Measurements from ENCODE around the gene NPAS3.

NPAS3 gene

GRCh38 chr14:33350366-33350990, 411.8 kb downstream of the NPAS3 start:
- Histone ChIP-seq H3K9ac (ENCODE audit: low read length) (no peak overlapping the region), H3K9me3 (ENCODE audit: control insufficient read depth, low read depth, low read length) (no peaks in the 10 kb centered on the region), H3K27ac (ENCODE audit: low read length) (no peak overlapping the region), H3K27me3 (ENCODE audit: control insufficient read depth, insufficient read depth, low read length) (no peaks in the 10 kb centered on the region), H3K4me3 (ENCODE audit: low read length) (no peak overlapping the region), H3K36me3 (ENCODE audit: control insufficient read depth, low read depth, low read length) (no peaks in the 10 kb centered on the region), H3K4me1 (ENCODE audit: control insufficient read depth, low read depth, low read length) (peaks cover 17% of the 10 kb centered on the region)

GRCh38 chr14:33352821-33353220, 414.1 kb downstream of the NPAS3 start:
- Histone ChIP-seq H3K36me3 (ENCODE audit: control insufficient read depth, low read depth, low read length) (no peaks in the 10 kb centered on the region), H3K4me1 (ENCODE audit: control insufficient read depth, low read depth, low read length) (peaks cover 23% of the 10 kb centered on the region), H3K27ac (ENCODE audit: low read length) (no peak overlapping the region), H3K4me3 (ENCODE audit: low read length) (no peak overlapping the region), H3K27me3 (ENCODE audit: control insufficient read depth, insufficient read depth, low read length) (no peaks in the 10 kb centered on the region), H3K9ac (ENCODE audit: low read length) (no peak overlapping the region), H3K9me3 (ENCODE audit: control insufficient read depth, low read depth, low read length) (no peaks in the 10 kb centered on the region)

GRCh38 chr14:33356181-33356580, 417.5 kb downstream of the NPAS3 start:
- Histone ChIP-seq H3K4me1 (ENCODE audit: control insufficient read depth, low read depth, low read length) (peaks cover 7% of the 10 kb centered on the region), H3K27ac (ENCODE audit: low read length) (no peak overlapping the region), H3K9ac (ENCODE audit: low read length) (no peak overlapping the region), H3K4me3 (ENCODE audit: low read length) (no peak overlapping the region), H3K27me3 (ENCODE audit: control insufficient read depth, insufficient read depth, low read length) (no peaks in the 10 kb centered on the region), H3K36me3 (ENCODE audit: control insufficient read depth, low read depth, low read length) (no peaks in the 10 kb centered on the region), H3K9me3 (ENCODE audit: control insufficient read depth, low read depth, low read length) (no peaks in the 10 kb centered on the region)

- no peaks in the 10 kb centered on the region for H3K27me3 ChIP-seq (ENCODE audit: control insufficient read depth, insufficient read depth, low read length)
- H3K9me3 ChIP-seq (ENCODE audit: control insufficient read depth, low read depth, low read length), result no peaks in the 10 kb centered on the region
- no peaks in the 10 kb centered on the region for H3K36me3 ChIP-seq (ENCODE audit: control insufficient read depth, low read depth, low read length)
- H3K27ac ChIP-seq (ENCODE audit: low read length), result no peak overlapping the region
- H3K4me1 ChIP-seq (ENCODE audit: control insufficient read depth, low read depth, low read length), result peaks cover 8% of the 10 kb centered on the region
- no peak overlapping the region for H3K4me3 ChIP-seq (ENCODE audit: low read length)
- no peak overlapping the region for H3K9ac ChIP-seq (ENCODE audit: low read length)
Observed at GRCh38 chr14:33357225-33358010, 418.7 kb downstream of the NPAS3 start.

GRCh38 chr14:33359288-33359881, 420.7 kb downstream of the NPAS3 start:
- H3K27me3 ChIP-seq (ENCODE audit: control insufficient read depth, insufficient read depth, low read length), result no peaks in the 10 kb centered on the region
- H3K9me3 ChIP-seq (ENCODE audit: control insufficient read depth, low read depth, low read length), result no peaks in the 10 kb centered on the region
- H3K9ac ChIP-seq (ENCODE audit: low read length), result no peak overlapping the region
- H3K4me3 ChIP-seq (ENCODE audit: low read length), result no peak overlapping the region
- H3K4me1 ChIP-seq (ENCODE audit: control insufficient read depth, low read depth, low read length), result peaks cover 28% of the 10 kb centered on the region
- no peak overlapping the region for H3K27ac ChIP-seq (ENCODE audit: low read length)
- no peaks in the 10 kb centered on the region for H3K36me3 ChIP-seq (ENCODE audit: control insufficient read depth, low read depth, low read length)

- H3K27me3 ChIP-seq (ENCODE audit: control insufficient read depth, insufficient read depth, low read length), result no peaks in the 10 kb centered on the region
- H3K4me3 ChIP-seq (ENCODE audit: low read length), result no peak overlapping the region
- H3K4me1 ChIP-seq (ENCODE audit: control insufficient read depth, low read depth, low read length), result peaks cover 27% of the 10 kb centered on the region
- no peak overlapping the region for H3K9ac ChIP-seq (ENCODE audit: low read length)
- no peak overlapping the region for H3K27ac ChIP-seq (ENCODE audit: low read length)
- no peaks in the 10 kb centered on the region for H3K36me3 ChIP-seq (ENCODE audit: control insufficient read depth, low read depth, low read length)
- no peaks in the 10 kb centered on the region for H3K9me3 ChIP-seq (ENCODE audit: control insufficient read depth, low read depth, low read length)
Observed at GRCh38 chr14:33362934-33363333, 424.3 kb downstream of the NPAS3 start.

- Histone ChIP-seq H3K4me1 (ENCODE audit: control insufficient read depth, low read depth, low read length) (peaks cover 27% of the 10 kb centered on the region), H3K27me3 (ENCODE audit: control insufficient read depth, insufficient read depth, low read length) (no peaks in the 10 kb centered on the region)
Observed at GRCh38 chr14:33363682-33364081, 425.0 kb downstream of the NPAS3 start.

GRCh38 chr14:33364466-33364865, 425.8 kb downstream of the NPAS3 start:
- Histone ChIP-seq H3K27ac (ENCODE audit: low read length) (no peak overlapping the region), H3K4me3 (ENCODE audit: low read length) (no peak overlapping the region), H3K36me3 (ENCODE audit: control insufficient read depth, low read depth, low read length) (no peaks in the 10 kb centered on the region), H3K9me3 (ENCODE audit: control insufficient read depth, low read depth, low read length) (no peaks in the 10 kb centered on the region), H3K27me3 (ENCODE audit: control insufficient read depth, insufficient read depth, low read length) (no peaks in the 10 kb centered on the region), H3K4me1 (ENCODE audit: control insufficient read depth, low read depth, low read length) (peaks cover 27% of the 10 kb centered on the region), H3K9ac (ENCODE audit: low read length) (no peak overlapping the region)

More at GRCh38 chr14:33363682-33364081, 425.0 kb downstream of the NPAS3 start:
- Histone ChIP-seq H3K27ac (ENCODE audit: low read length) (no peak overlapping the region), H3K4me3 (ENCODE audit: low read length) (no peak overlapping the region), H3K9me3 (ENCODE audit: control insufficient read depth, low read depth, low read length) (no peaks in the 10 kb centered on the region), H3K36me3 (ENCODE audit: control insufficient read depth, low read depth, low read length) (no peaks in the 10 kb centered on the region), H3K9ac (ENCODE audit: low read length) (no peak overlapping the region)

- no peak overlapping the region for H3K4me3 ChIP-seq (ENCODE audit: low read length)
Observed at GRCh38 chr14:33369041-33369440, 430.4 kb downstream of the NPAS3 start.

GRCh38 chr14:33369972-33370371, 431.3 kb downstream of the NPAS3 start:
- Histone ChIP-seq H3K27me3 (ENCODE audit: control insufficient read depth, insufficient read depth, low read length) (no peaks in the 10 kb centered on the region), H3K4me1 (ENCODE audit: control insufficient read depth, low read depth, low read length) (peaks cover 2% of the 10 kb centered on the region), H3K36me3 (ENCODE audit: control insufficient read depth, low read depth, low read length) (no peaks in the 10 kb centered on the region), H3K4me3 (ENCODE audit: low read length) (no peak overlapping the region), H3K27ac (ENCODE audit: low read length) (no peak overlapping the region), H3K9me3 (ENCODE audit: control insufficient read depth, low read depth, low read length) (no peaks in the 10 kb centered on the region), H3K9ac (ENCODE audit: low read length) (no peak overlapping the region)

More at GRCh38 chr14:33369041-33369440, 430.4 kb downstream of the NPAS3 start:
- H3K9me3 ChIP-seq (ENCODE audit: control insufficient read depth, low read depth, low read length), result no peaks in the 10 kb centered on the region
- peaks cover 9% of the 10 kb centered on the region for H3K4me1 ChIP-seq (ENCODE audit: control insufficient read depth, low read depth, low read length)
- H3K27ac ChIP-seq (ENCODE audit: low read length), result no peak overlapping the region
- no peak overlapping the region for H3K9ac ChIP-seq (ENCODE audit: low read length)
- H3K36me3 ChIP-seq (ENCODE audit: control insufficient read depth, low read depth, low read length), result no peaks in the 10 kb centered on the region
- no peaks in the 10 kb centered on the region for H3K27me3 ChIP-seq (ENCODE audit: control insufficient read depth, insufficient read depth, low read length)

- no peaks in the 10 kb centered on the region for H3K27me3 ChIP-seq (ENCODE audit: control insufficient read depth, insufficient read depth, low read length)
- no peak overlapping the region for H3K9ac ChIP-seq (ENCODE audit: low read length)
- H3K9me3 ChIP-seq (ENCODE audit: control insufficient read depth, low read depth, low read length), result no peaks in the 10 kb centered on the region
- no peak overlapping the region for H3K27ac ChIP-seq (ENCODE audit: low read length)
- peaks cover 5% of the 10 kb centered on the region for H3K4me1 ChIP-seq (ENCODE audit: control insufficient read depth, low read depth, low read length)
- H3K36me3 ChIP-seq (ENCODE audit: control insufficient read depth, low read depth, low read length), result no peaks in the 10 kb centered on the region
- no peak overlapping the region for H3K4me3 ChIP-seq (ENCODE audit: low read length)
Observed at GRCh38 chr14:33370426-33370825, 431.7 kb downstream of the NPAS3 start.

All from iPS-18a (cell line).